Fibroblast of lung (primary cell): ENCODE data around the gene PIGO. TPM values are rescaled to one million over a fixed set of nuclear protein-coding genes. Genes with fewer than 3 reads are reported as not detected.

Source experiments
- DNase-seq, 2 donors: peaks; one replicate each; pipeline versions ENCODE4 v3.0.0 to v3.0.0-alpha.2; 2010; ENCODE audit warnings: low read depth in 2 of 2
- H2AFZ ChIP-seq: 2 replicates; pipeline ENCODE4 v1.5.1; 2012; ENCODE audit warnings: low read length, control low read depth, inconsistent platforms
- H3K27ac ChIP-seq: 2 replicates; pipeline ENCODE4 v1.5.1; 2011; ENCODE audit warnings: low read length, control low read depth; ENCODE audit not compliant: insufficient read depth
- H3K27me3 ChIP-seq: 2 replicates; pipeline ENCODE4 v1.5.1; 2011; ENCODE audit warnings: mild to moderate bottlenecking, low read length; ENCODE audit not compliant: control insufficient read depth, insufficient read depth
- H3K36me3 ChIP-seq: 2 replicates; pipeline ENCODE4 v1.5.1; 2011; ENCODE audit warnings: low read length; ENCODE audit not compliant: control insufficient read depth, insufficient read depth
- H3K4me1 ChIP-seq: 2 replicates; pipeline ENCODE4 v1.5.1; 2011; ENCODE audit warnings: low read length; ENCODE audit not compliant: control insufficient read depth, insufficient read depth; ENCODE audit errors: extremely low read depth
- H3K4me2 ChIP-seq: 2 replicates; pipeline ENCODE4 v1.5.1; 2011; ENCODE audit warnings: low read length, control low read depth; ENCODE audit not compliant: insufficient read depth; ENCODE audit errors: extremely low read depth
- H3K4me3 ChIP-seq, 4 experiments: fragments of 200-600 bp in 1 of 4; sonication (generic) in 1 of 4; replicated peaks in 1 of 4; 2 replicates each; pipeline ENCODE4 v1.5.1; 2011 to 2016; ENCODE audit warnings: low read length in 4 of 4, low read depth in 3 of 4, mild to moderate bottlenecking in 3 of 4, control low read depth in 2 of 4, inconsistent platforms in 1 of 4, mixed read lengths in 1 of 4; ENCODE audit not compliant: insufficient read depth in 1 of 4; ENCODE audit errors: control extremely low read depth in 1 of 4
- H3K79me2 ChIP-seq: 2 replicates; pipeline ENCODE4 v1.5.1; 2012; ENCODE audit warnings: mild to moderate bottlenecking, low read length, inconsistent platforms; ENCODE audit not compliant: control insufficient read depth, insufficient read depth
- H3K9ac ChIP-seq: 2 replicates; pipeline ENCODE4 v1.5.1; 2011; ENCODE audit warnings: mild to moderate bottlenecking, low read length, control low read depth; ENCODE audit not compliant: insufficient read depth
- H3K9me3 ChIP-seq: 2 replicates; pipeline ENCODE4 v1.5.1; 2012; ENCODE audit warnings: low read depth, low read length; ENCODE audit not compliant: control insufficient read depth, insufficient read depth
- H4K20me1 ChIP-seq: 2 replicates; pipeline ENCODE4 v1.5.1; 2011; ENCODE audit warnings: low read length; ENCODE audit not compliant: control insufficient read depth, insufficient read depth; ENCODE audit errors: extremely low read depth
- EZH2 ChIP-seq: IDR thresholded peaks from 2 replicates; pipeline ENCODE4 v1.5.1; 2012; ENCODE audit warnings: low read length, control low read depth, mild to moderate bottlenecking; ENCODE audit errors: missing control alignments
- polyA plus RNA-seq, 2 donors: library from polyadenylated mRNA; depleted of rRNA in 1 of 2; stranded (reverse) in 1 of 2; unstranded in 1 of 2; fragments of >200 nt; gene quantifications; 2 replicates each; pipeline ENCODE4 v1.2.1, GENCODE V29; 2011 to 2012; ENCODE audit warnings: missing spikeins in 1 of 2
- total RNA-seq: library from RNA; depleted of rRNA; stranded (reverse); fragments of >200 nt; gene quantifications from 2 replicates; pipeline ENCODE4 v1.2.1, GENCODE V29; 2014
- TF ChIP-seq, protein P1 (sequence below), 2 donors: IDR thresholded peaks in 1 of 2; conservative IDR thresholded peaks in 1 of 2; 1 replicate in 1 of 2; 2 replicates in 1 of 2; pipeline ENCODE4 v1.5.1; 2011 to 2012; ENCODE audit warnings: low read length in 2 of 2, control low read depth in 1 of 2, inconsistent platforms in 1 of 2, low read depth in 1 of 2, mild to moderate bottlenecking in 1 of 2

PIGO gene
- total and polyA plus RNA-seq, 2 donors (not counting 1 experiment from before 2014, with no cell fraction given): 14.0 to 14.8 TPM

DNA sequence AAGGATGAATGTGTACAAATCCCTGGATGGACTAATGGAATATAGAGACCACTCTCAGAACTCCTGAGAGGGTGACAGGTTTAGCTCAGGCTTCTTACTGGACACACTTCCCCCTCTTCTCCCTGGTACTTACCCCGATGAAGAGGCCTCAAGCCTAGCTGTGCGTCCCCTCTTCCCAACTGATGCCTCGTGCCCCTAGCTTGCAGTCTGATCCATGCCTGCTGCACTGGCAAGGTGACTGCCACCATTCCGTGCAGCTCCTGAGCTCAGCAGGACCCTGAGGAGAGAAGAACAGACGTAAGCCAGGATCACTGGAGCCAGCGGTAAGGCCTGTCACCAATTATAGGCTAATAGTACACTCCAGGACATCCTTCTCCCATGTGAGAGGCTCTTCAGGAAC, 12.1 kb upstream of the PIGO start:
- DNase-seq: no peak
- H3K36me3 ChIP-seq: peaks cover 17% of the 10 kb centered on the region
- H4K20me1 ChIP-seq: no peaks in the 10 kb centered on the region

DNA sequence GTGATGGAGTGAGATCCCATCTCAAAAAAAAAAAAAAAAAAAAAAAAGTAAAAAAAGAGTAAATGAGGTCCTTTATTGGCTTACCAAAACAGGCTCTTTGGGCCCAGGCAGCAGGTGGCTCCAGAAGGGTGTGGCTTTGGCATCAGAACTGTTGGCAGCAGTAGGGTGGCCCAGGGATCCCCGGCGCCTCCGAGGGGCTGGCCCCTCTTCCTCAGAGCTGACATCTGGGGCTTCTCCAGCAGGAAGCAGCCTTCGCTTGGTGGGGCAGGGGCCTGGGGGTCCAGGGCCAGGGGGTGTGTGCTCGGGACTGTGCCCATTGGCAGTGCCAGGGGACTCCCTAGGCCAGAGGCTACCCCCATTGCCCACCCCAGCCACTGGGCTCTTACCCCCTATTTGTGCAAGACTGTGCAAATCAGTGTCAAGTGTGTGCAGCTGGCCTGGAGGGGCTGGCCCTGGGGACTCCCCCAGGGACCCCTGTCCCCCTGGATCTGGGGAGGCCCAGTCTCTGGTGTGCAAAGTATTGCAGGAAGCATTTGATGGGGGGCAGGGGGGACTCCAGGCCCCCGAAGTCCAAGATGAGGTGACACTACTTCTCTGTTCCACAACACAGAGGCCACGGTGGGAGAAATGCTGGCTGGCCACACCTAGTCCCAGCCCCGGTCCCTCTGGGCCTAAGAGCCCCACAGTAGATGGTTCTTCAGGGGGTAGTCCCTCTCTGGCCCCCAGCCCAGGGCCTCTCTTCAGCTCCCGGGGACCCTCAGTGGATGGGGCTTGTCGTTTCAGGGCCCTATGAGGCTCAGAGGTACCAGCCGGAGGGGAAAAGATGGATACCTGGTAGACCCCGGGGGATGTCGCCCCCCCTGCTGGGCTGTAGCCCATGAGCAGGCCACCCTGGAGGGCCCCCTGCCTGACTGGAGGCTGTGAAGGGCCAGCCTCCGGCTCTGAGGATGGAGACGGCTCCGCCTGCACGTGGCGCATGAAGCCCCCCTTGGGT, 11.2 kb upstream of the PIGO start:
- no peak overlapping the region for H2AFZ ChIP-seq
- no peaks in the 10 kb centered on the region for H3K9me3 ChIP-seq
- H3K79me2 ChIP-seq: peaks cover 25% of the 10 kb centered on the region
- H3K4me3 ChIP-seq: no peak overlapping the region
- H3K27me3 ChIP-seq: no peaks in the 10 kb centered on the region
- TF ChIP-seq, protein P1, sequence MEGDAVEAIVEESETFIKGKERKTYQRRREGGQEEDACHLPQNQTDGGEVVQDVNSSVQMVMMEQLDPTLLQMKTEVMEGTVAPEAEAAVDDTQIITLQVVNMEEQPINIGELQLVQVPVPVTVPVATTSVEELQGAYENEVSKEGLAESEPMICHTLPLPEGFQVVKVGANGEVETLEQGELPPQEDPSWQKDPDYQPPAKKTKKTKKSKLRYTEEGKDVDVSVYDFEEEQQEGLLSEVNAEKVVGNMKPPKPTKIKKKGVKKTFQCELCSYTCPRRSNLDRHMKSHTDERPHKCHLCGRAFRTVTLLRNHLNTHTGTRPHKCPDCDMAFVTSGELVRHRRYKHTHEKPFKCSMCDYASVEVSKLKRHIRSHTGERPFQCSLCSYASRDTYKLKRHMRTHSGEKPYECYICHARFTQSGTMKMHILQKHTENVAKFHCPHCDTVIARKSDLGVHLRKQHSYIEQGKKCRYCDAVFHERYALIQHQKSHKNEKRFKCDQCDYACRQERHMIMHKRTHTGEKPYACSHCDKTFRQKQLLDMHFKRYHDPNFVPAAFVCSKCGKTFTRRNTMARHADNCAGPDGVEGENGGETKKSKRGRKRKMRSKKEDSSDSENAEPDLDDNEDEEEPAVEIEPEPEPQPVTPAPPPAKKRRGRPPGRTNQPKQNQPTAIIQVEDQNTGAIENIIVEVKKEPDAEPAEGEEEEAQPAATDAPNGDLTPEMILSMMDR (conservative IDR thresholded peaks at IDR 0.05 in 1 of 2, IDR thresholded peaks at IDR 0.05 in 1 of 2; ENCODE audit: low read depth in 1 of 2, low read length in 2 of 2): no peak
- TF ChIP-seq EZH2: no peak
- no peak overlapping the region for H3K27ac ChIP-seq
- no peak overlapping the region for H3K9ac ChIP-seq
- peaks cover 19% of the 10 kb centered on the region for H3K4me1 ChIP-seq
- no peak overlapping the region for H3K4me2 ChIP-seq
- DNase-seq: no peak
- peaks cover 17% of the 10 kb centered on the region for H3K36me3 ChIP-seq
- H4K20me1 ChIP-seq: no peaks in the 10 kb centered on the region

More for the DNA sequence above, 12.1 kb upstream of the PIGO start:
- Histone ChIP-seq H2AFZ (no peak overlapping the region), H3K79me2 (peaks cover 29% of the 10 kb centered on the region), H3K9ac (no peak overlapping the region), H3K4me3 (no peak overlapping the region), H3K27ac (no peak overlapping the region), H3K27me3 (no peaks in the 10 kb centered on the region), H3K9me3 (no peaks in the 10 kb centered on the region), H3K4me2 (no peak overlapping the region), H3K4me1 (peaks cover 22% of the 10 kb centered on the region)
- TF ChIP-seq, protein P1 (conservative IDR thresholded peaks at IDR 0.05 in 1 of 2, IDR thresholded peaks at IDR 0.05 in 1 of 2; ENCODE audit: low read depth in 1 of 2, low read length in 2 of 2): no peak

DNA sequence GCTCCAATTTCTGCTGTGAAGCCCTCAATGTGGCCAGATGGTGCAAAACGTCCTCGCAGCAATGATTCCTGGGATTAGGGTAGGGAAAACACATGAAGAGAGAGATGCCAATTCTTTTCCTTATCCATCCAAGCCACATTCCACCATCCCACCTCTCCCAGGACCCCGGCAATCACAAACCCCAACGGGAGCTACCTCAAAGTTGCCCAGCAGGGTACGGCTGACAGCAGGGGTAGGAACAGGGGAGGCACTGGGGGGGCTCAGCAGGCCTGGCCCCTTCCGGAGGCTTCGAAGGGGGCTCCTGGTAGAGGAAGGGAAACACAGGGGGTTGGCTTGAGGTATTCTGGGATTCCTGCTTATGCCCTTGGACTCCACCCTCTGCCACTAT, 9.9 kb upstream of the PIGO start:
- Histone ChIP-seq H3K27me3 (no peaks in the 10 kb centered on the region), H3K4me1 (peaks cover 15% of the 10 kb centered on the region), H3K4me2 (no peak overlapping the region), H3K36me3 (peaks cover 20% of the 10 kb centered on the region), H3K4me3 (no peak overlapping the region), H3K9ac (no peak overlapping the region), H2AFZ (no peak overlapping the region), H4K20me1 (no peaks in the 10 kb centered on the region), H3K79me2 (peaks cover 38% of the 10 kb centered on the region), H3K27ac (no peak overlapping the region), H3K9me3 (no peaks in the 10 kb centered on the region)
- DNase-seq: no peak
- no peak for TF ChIP-seq EZH2
- TF ChIP-seq, protein P1 (conservative IDR thresholded peaks at IDR 0.05 in 1 of 2, IDR thresholded peaks at IDR 0.05 in 1 of 2; ENCODE audit: low read depth in 1 of 2, low read length in 2 of 2): no peak
